Rectal smooth muscle tissue (tissue), 1 donor: ENCODE measurements around the gene NHERF1.

Source experiments
- H3K27ac ChIP-seq: one replicate; pipeline ENCODE4 v1.7.0; 2013; ENCODE audit warnings: low read depth, low read length, inconsistent platforms
- H3K27me3 ChIP-seq: one replicate; pipeline ENCODE4 v1.7.0; 2013; ENCODE audit warnings: low read length; ENCODE audit not compliant: control insufficient read depth, insufficient read depth
- H3K36me3 ChIP-seq: one replicate; pipeline ENCODE4 v1.7.0; 2013; ENCODE audit warnings: low read length; ENCODE audit not compliant: control insufficient read depth, insufficient read depth
- H3K4me1 ChIP-seq: one replicate; pipeline ENCODE4 v1.7.0; 2013; ENCODE audit warnings: low read length; ENCODE audit not compliant: control insufficient read depth, insufficient read depth
- H3K4me3 ChIP-seq: one replicate; pipeline ENCODE4 v1.7.0; 2013; ENCODE audit warnings: low read length
- H3K9ac ChIP-seq: one replicate; pipeline ENCODE4 v1.7.0; 2013; ENCODE audit warnings: low read length

The NHERF1 gene

GRCh38 chr17:74744714-74745547 is 3.5 kb upstream of the NHERF1 start:
- H3K4me1 ChIP-seq: no peaks in the 10 kb centered on the region
- H3K9ac ChIP-seq: peak overlapping the region; percentile 7
- no peaks in the 10 kb centered on the region for H3K27me3 ChIP-seq
- H3K36me3 ChIP-seq: no peaks in the 10 kb centered on the region
- peak overlapping the region; percentile 58 for H3K4me3 ChIP-seq
- H3K27ac ChIP-seq: no peak overlapping the region

GRCh38 chr17:74745548-74746177 is 2.8 kb upstream of the NHERF1 start:
- Histone ChIP-seq H3K4me1 (no peaks in the 10 kb centered on the region), H3K36me3 (no peaks in the 10 kb centered on the region), H3K4me3 (no peak overlapping the region), H3K27me3 (no peaks in the 10 kb centered on the region), H3K27ac (no peak overlapping the region), H3K9ac (no peak overlapping the region)

- Histone ChIP-seq H3K4me1 (no peaks in the 10 kb centered on the region), H3K27me3 (no peaks in the 10 kb centered on the region), H3K36me3 (no peaks in the 10 kb centered on the region), H3K4me3 (no peak overlapping the region), H3K27ac (no peak overlapping the region), H3K9ac (no peak overlapping the region)
These were observed 2.1 kb upstream of the NHERF1 start for GRCh38 chr17:74746376-74746775.

GRCh38 chr17:74746922-74747321 is 1.5 kb upstream of the NHERF1 start:
- Histone ChIP-seq H3K27me3 (no peaks in the 10 kb centered on the region), H3K36me3 (no peaks in the 10 kb centered on the region), H3K4me3 (no peak overlapping the region), H3K9ac (no peak overlapping the region), H3K27ac (no peak overlapping the region), H3K4me1 (no peaks in the 10 kb centered on the region)

GRCh38 chr17:74748279-74748528 is 224 bp upstream of the NHERF1 start:
- Histone ChIP-seq H3K9ac (no peak overlapping the region), H3K36me3 (no peaks in the 10 kb centered on the region), H3K27ac (peak overlapping the region; percentile 17), H3K27me3 (no peaks in the 10 kb centered on the region), H3K4me3 (peak overlapping the region; percentile 47), H3K4me1 (no peaks in the 10 kb centered on the region)

- Histone ChIP-seq H3K27ac (no peak overlapping the region), H3K4me1 (no peaks in the 10 kb centered on the region), H3K9ac (peak overlapping the region; percentile 66), H3K4me3 (peak overlapping the region; percentile 89), H3K36me3 (no peaks in the 10 kb centered on the region), H3K27me3 (no peaks in the 10 kb centered on the region)
These were observed 1.0 kb downstream of the NHERF1 start for GRCh38 chr17:74749279-74750038.

GRCh38 chr17:74750039-74750326 is 1.6 kb downstream of the NHERF1 start:
- Histone ChIP-seq H3K36me3 (no peaks in the 10 kb centered on the region), H3K9ac (no peak overlapping the region), H3K27ac (no peak overlapping the region)

GRCh38 chr17:74750327-74751069 is 2.1 kb downstream of the NHERF1 start:
- Histone ChIP-seq H3K36me3 (no peaks in the 10 kb centered on the region), H3K9ac (no peak overlapping the region), H3K4me3 (peak overlapping the region; percentile 89), H3K27ac (no peak overlapping the region), H3K4me1 (no peaks in the 10 kb centered on the region), H3K27me3 (no peaks in the 10 kb centered on the region)

More at GRCh38 chr17:74750039-74750326, 1.6 kb downstream of the NHERF1 start:
- Histone ChIP-seq H3K27me3 (no peaks in the 10 kb centered on the region), H3K4me3 (peak overlapping the region; percentile 89), H3K4me1 (no peaks in the 10 kb centered on the region)

GRCh38 chr17:74752415-74752814 is 4.0 kb downstream of the NHERF1 start:
- Histone ChIP-seq H3K27ac (no peak overlapping the region), H3K36me3 (no peaks in the 10 kb centered on the region), H3K9ac (no peak overlapping the region), H3K4me3 (peak overlapping the region; percentile 33), H3K4me1 (no peaks in the 10 kb centered on the region), H3K27me3 (no peaks in the 10 kb centered on the region)

- no peaks in the 10 kb centered on the region for H3K36me3 ChIP-seq
- H3K4me1 ChIP-seq: no peaks in the 10 kb centered on the region
- no peak overlapping the region for H3K4me3 ChIP-seq
- H3K27ac ChIP-seq: no peak overlapping the region
- no peaks in the 10 kb centered on the region for H3K27me3 ChIP-seq
- no peak overlapping the region for H3K9ac ChIP-seq
These were observed 4.5 kb downstream of the NHERF1 start for GRCh38 chr17:74752822-74753401.

GRCh38 chr17:74754832-74755231 is 6.4 kb downstream of the NHERF1 start:
- H3K4me3 ChIP-seq: no peak overlapping the region
- no peak overlapping the region for H3K27ac ChIP-seq
- H3K9ac ChIP-seq: no peak overlapping the region
- H3K4me1 ChIP-seq: no peaks in the 10 kb centered on the region
- no peaks in the 10 kb centered on the region for H3K27me3 ChIP-seq
- H3K36me3 ChIP-seq: no peaks in the 10 kb centered on the region

GRCh38 chr17:74755533-74755932 is 7.1 kb downstream of the NHERF1 start:
- no peak overlapping the region for H3K27ac ChIP-seq
- no peak overlapping the region for H3K4me3 ChIP-seq
- no peaks in the 10 kb centered on the region for H3K4me1 ChIP-seq
- no peaks in the 10 kb centered on the region for H3K27me3 ChIP-seq
- H3K9ac ChIP-seq: no peak overlapping the region
- H3K36me3 ChIP-seq: no peaks in the 10 kb centered on the region
